GM18505 (cell line): Measurements from ENCODE around the gene CCDC192.

ENCODE experiments used
- ATAC-seq: cut with Tn5 transposase; IDR thresholded peaks from one replicate; pipeline ENCODE4 v1.9.1; 2021; ENCODE audit not compliant: unreplicated experiment
- POLR2A ChIP-seq: IDR thresholded peaks from 4 replicates; pipeline ENCODE4 v1.6.1; 2011; ENCODE audit warnings: borderline replicate concordance; ENCODE audit not compliant: insufficient read depth, insufficient read length; ENCODE audit errors: extremely low read depth

CCDC192 gene

DNA sequence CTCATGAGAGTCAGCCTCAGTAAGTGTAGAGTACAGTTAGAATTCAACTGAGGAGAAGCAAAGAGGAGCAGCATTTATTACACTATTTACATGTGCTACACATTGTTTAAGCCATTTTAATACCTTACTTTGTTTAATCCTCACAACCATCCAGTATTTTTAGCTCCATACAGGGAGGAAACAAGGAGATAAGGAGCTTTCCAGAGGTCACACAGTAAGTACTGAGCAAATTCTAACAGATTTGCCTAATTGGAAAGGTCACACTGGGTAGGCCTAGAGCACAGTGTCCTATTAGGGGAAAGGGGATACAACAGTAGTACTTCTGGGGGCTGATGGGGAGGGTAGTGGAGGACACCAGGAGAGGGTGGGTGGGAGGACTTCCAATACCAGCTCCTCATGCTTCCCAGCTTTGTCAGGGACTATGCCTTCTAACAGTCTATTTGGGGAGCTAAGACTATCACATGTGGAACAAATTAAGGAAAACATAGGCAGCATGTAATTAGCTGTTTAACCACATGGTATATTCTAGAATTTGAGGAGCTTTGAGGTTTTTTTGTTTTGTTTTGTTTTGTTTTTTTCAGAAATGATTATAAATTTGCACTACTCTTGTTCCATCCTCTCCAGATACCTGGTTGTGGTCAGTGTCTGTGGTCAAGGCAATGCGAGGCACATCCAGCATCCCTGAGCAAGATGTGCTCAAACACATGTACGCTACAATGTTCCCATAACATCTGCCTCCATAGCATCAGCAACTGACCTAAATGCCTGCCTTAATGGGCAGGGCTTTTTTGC lies 284.4 kb downstream of the CCDC192 start:
- ATAC-seq, result no peak
- TF ChIP-seq POLR2A, result no peak

- no peak for ATAC-seq
- no peak for TF ChIP-seq POLR2A
These were observed 285.1 kb downstream of the CCDC192 start for GRCh38 chr5:127988146-127988760.
